NOMO-1 treated with dmso at 0.1 percent for 144 hours (cell line): ENCODE data around the gene GOLGA6A.
A peak's percentile ranks its signal among the peaks of the same experiment; 100 is the strongest.
"Not testable (repeated sequence)": the region's sequence is repeated elsewhere in the genome, so short reads cannot be mapped to it uniquely, and the experiment has no call there.

ENCODE experiments used
- DNase-seq: peaks from one replicate; lab custom pipeline; 2025; ENCODE audit not compliant: unreplicated experiment; lab: John Stamatoyannopoulos, UW

GOLGA6A gene

GRCh38 chr15:74053941-74054529 lies 28.3 kb downstream of the GOLGA6A start:
- DNase-seq = peak; percentile 51

DNA sequence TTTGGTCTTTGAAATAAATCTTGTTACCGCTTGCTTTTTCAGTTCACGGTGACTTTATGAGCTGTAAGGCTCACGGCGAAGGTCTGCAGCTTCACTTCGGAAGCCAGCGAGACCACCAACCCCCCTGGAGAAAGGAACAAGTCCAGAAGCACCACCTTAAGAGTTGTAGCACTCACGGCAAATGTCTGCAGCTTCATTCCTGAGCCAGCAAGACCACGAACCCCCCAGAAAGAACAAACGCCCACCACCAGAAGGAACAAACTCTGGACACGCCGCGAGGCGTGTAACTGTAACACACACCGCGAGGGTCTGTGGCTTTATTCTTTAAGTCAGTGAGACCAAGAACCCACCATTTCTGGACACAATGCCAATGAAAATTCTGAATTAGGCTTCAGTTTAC lies 28.8 kb downstream of the GOLGA6A start:
- no peak for DNase-seq

DNA sequence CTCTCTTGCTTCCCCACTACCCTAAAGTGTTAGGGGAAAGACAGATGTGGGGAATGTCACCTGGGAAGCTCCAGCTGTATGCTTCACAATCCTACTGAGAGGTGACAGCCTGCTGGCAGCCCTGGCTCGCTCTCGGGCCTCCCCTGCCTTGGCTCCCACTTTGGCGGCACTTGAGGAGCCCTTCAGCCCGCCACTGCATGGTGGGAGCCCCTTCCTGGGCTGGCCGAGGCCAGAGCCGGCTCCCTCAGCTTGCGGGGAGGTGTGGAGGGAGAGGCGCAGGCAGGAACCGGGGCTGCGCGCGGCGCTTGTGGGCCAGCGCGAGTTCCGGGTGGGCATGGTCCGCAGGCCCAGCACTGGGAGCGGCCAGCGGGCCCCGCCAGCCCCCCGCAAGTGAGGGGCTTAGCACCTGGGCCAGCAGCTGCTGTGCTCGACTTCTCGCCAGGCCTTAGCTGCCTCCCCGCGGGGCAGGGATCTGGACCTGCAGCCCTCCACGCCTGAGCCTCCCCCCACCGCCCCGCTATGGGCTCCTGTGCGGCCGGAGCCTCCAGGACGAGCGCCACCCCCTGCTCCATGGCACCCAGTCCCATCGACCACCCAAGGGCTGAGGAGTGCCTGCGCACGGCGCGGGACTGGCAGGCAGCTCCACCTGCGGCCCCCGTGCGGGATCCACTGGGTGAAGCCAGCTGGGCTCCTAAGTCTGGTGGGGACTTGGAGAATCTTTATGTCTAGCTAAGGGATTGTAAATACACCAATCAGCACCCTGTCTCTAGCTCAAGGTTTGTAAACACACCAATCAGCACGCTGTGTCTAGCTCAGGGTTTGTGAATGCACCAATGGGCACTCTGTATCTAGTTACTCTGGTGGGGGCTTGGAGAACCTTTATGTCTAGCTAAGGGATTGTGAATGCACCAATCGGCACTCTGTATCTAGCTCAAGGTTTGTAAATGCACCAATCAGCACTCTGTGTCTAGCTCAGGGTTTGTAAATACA lies 29.8 kb downstream of the GOLGA6A start:
- not testable (repeated sequence) for DNase-seq

- DNase-seq = no peak
Observed at GRCh38 chr15:74050556-74051234, 31.7 kb downstream of the GOLGA6A start.

DNA sequence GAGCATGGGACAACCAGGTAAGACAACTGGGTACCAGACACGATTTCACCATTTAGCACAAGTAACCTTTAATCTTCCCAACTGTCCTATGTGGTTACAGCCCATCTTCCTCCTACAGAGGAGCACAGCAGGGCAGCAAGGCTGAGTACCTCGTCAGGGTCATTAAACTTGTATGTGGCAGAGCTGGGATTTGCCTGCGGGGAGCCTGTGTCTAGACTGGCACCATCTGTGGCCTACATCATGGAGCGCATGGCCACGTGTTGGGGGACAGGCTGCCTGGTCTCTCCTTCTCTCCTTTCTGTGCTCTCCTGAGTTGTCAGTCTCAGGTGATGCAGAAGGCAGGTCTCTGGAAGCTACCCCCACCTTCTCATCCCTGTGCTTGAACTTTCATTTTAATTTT lies 32.2 kb downstream of the GOLGA6A start:
- DNase-seq = no peak

GRCh38 chr15:74046275-74046674 lies 36.1 kb downstream of the GOLGA6A start:
- DNase-seq = no peak

GRCh38 chr15:74045636-74046274 lies 36.6 kb downstream of the GOLGA6A start:
- DNase-seq = no peak

- no peak for DNase-seq
Observed at GRCh38 chr15:74045184-74045583, 37.2 kb downstream of the GOLGA6A start.

DNA sequence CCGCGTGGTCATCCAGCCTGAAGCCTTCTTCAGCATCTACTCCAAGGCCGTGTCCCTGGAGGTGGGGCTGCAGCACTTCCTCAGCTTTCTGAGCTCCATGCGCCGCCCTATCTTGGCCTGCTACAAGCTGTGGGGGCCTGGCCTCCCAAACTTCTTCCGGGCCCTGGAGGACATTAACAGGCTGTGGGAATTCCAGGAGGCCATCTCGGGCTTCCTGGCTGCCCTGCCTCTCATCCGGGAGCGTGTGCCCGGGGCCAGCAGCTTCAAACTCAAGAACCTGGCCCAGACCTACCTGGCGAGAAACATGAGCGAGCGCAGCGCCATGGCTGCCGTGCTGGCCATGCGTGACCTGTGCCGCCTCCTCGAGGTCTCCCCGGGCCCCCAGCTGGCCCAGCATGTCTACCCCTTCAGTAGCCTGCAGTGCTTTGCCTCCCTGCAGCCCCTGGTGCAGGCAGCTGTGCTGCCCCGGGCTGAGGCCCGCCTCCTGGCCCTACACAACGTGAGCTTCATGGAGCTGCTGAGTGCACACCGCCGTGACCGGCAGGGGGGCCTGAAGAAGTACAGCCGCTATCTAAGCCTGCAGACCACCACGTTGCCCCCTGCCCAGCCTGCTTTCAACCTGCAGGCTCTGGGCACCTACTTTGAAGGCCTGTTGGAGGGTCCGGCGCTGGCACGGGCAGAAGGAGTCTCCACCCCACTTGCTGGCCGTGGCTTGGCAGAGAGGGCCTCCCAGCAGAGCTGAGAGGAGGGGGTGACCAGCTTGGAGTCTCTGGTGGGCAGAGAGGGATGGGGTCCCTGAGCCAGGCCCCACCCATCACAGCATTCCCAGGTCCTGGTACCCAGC lies 37.9 kb downstream of the GOLGA6A start:
- no peak for DNase-seq

DNA sequence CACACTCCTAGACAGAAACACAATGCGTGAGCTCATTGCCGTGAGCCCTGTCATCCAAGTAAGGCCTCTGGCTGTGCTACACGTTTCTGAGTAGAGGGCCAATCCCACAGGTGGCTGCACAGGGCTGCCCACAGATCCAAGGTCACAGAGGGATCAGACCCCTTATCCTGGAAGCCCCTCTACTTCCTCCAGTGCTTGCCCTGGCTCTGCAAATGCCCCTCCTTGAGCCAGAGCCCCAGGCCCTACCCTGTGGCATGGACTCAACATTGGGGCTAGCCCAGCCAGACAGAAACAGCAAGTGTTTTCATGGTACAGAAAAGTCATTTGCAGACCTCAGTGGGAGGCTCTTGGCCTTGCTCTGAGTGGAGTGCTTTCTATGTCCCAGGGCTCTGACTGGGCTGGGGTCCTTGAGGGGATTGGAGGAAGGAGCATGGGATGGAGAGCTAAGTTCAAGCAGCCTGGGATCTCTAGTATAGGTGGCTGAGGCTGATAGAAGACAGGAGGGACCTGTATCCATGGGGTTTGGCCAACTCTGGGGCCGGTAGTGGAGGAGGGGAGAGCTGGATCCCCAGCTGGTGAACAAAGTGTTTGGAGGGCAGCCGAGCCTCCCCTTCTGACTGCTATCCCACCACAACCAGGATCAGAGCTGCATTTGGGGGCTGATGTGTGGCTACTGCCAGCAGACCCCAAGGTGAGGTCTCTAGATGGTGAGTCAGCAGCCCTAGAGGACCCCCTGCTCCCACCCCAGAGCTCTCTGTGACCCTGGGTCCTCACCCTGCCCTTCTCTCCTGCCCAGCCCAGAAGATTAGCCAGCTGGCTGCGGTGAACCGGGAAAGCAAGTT lies 38.7 kb downstream of the GOLGA6A start:
- DNase-seq = no peak

DNA sequence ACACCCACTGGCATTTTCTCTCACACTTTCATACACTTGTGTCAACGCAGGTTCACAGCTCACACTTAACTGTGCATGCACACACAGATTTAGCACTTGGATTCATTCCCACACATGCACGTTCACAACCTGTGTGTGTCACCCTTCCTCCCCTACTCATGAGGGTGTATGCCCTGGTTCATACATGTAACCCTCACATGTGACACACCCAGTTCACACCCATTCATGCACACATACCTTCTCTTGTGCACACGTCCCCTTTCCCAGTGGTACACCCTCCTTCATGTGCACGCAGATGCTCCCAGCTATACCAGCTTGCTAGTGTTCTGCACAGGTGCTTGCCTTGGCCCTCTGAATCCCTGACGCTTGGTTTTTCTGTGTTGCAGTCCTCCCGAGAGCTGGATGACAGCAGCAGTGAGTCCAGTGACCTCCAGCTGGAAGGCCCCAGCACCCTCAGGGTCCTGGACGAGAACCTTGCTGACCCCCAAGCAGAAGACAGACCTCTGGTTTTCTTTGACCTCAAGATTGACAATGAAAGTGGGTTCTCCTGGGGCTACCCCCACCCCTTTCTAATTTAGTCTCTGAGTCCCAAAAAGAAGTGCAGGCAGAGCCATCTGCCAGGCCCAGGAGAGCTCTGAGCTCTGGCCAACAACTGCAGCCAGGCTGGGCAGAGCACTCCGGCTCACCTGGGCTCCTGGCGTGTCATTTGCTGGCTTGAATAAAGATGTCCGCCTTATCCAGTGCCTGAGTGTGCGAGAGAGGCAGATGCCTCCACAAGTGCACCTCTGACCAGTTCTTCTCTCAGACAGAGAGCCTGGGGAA lies 39.5 kb downstream of the GOLGA6A start:
- DNase-seq = no peak

DNA sequence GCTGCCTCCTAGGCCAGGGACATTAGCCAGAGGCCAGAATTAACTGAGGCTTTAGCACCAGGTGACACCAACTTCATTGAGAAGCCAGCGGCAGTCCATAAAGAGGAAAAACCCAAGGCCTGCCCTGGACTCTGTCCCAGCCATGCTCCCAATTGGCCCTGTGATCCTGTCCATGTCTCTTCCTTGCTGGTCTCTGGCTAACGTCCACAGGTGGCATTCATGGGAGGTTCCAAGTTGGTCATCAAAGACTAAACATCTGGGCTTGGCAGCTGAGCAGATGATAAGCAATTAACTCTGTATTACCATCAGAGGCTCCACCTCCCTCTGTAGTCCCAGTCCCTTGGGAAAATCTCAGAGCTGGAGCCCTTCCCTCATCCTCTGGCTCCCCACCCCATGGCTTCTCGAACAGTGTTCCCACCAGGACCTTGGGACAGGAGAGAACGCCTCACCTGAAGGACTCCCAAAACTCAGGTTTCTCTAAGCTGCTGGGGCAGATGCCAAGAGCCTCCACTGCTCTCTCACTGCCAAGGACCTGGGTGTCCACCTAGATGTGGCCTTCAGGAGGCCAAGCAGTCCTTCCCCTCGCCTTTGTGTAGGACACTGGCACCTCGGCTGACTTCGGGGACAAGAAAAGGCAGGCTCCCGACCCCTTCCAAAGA lies 40.4 kb downstream of the GOLGA6A start:
- no peak for DNase-seq

DNA sequence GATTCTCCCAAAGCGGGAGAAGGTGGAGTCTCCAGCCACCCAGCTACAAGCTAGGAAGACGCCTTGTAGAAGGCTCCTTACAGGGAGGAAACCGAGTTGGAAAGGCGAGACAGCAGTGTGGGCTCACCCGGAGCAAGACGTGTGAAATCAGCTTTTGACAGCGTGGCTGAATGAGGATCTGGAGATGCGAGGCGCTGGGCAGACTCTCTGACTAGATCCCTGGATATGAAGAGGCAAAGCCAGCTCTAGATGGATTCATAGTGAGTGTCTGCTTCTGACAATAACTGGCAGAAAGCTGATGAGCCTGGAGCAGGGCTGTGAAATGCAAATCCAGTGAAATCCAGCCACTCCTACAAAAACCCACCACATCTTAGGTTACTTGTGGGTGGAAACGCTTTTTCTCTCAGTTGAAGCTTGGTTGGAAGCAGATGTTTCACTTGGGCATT lies 41.0 kb downstream of the GOLGA6A start:
- no peak for DNase-seq

- DNase-seq = no peak
Observed at GRCh38 chr15:74040109-74040850, 42.1 kb downstream of the GOLGA6A start.

GRCh38 chr15:74039656-74040010 lies 42.7 kb downstream of the GOLGA6A start:
- no peak for DNase-seq

GRCh38 chr15:74038707-74039655 lies 43.4 kb downstream of the GOLGA6A start:
- DNase-seq = no peak
